ENCODE data around the gene SLC6A6. TPM values are rescaled to one million over a fixed set of nuclear protein-coding genes. Genes with fewer than 3 reads are reported as not detected.

The SLC6A6 gene
- total RNA-seq, 6 experiments from 2014 or later = 1.5 to 8.2 (median 4.1) TPM

DNA sequence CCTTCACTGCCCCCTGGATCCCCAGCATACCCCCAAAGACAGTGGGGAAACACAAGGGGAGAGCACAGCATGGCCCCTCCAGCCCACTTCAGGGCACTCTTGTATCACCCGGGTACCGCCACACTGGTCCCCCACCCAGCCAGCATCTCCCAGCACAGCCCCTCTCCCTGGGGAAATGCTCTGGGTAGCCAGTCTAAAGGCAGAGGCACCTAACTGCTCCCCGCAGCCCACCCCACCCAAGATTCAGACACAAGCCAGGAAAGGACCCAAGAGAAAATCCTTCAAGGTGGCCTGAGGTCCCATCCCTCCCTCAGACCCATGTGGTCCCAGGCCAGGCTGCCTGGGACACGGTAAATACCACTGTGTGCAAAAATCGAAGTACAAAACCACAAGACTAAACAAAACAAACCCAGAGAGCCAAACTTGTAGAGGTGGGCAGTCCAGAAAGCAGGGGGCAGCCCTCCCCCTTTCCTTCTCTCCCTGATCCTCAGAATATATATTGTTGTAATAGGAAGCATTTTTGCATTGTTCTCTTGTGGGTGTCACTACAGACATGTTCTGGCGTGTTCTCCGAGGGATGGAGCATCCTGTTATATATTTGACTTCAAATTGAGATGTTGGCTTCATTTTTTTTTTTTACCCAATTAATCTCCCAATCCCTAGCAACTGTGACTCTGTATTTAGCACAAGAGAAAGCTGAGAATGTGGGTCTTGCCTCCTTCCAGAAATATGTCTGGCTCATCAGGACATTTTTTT is 86.1 kb downstream of the SLC6A6 start:
- DNase-seq (no peak), ATAC-seq (no peak)
- 42% methylated on average over 6 of the region's 7 CpGs for WGBS (ENCODE audit: insufficient coverage, low coverage, low lambda C conversion rate, missing lambda C conversion rate)
- intact Hi-C loops (cut with DNase I) = no loop called here
- Histone ChIP-seq H3K36me3 (no peaks in the 10 kb centered on the region), H3K4me3 (no peak overlapping the region), H3K9me3 (no peaks in the 10 kb centered on the region), H3K27ac (no peak overlapping the region), H3K27me3 (no peaks in the 10 kb centered on the region), H3K4me1 (no peaks in the 10 kb centered on the region)
- TF ChIP-seq POLR2A (IDR thresholded peaks at IDR 0.05) = no peak
- TF ChIP-seq, protein P1, sequence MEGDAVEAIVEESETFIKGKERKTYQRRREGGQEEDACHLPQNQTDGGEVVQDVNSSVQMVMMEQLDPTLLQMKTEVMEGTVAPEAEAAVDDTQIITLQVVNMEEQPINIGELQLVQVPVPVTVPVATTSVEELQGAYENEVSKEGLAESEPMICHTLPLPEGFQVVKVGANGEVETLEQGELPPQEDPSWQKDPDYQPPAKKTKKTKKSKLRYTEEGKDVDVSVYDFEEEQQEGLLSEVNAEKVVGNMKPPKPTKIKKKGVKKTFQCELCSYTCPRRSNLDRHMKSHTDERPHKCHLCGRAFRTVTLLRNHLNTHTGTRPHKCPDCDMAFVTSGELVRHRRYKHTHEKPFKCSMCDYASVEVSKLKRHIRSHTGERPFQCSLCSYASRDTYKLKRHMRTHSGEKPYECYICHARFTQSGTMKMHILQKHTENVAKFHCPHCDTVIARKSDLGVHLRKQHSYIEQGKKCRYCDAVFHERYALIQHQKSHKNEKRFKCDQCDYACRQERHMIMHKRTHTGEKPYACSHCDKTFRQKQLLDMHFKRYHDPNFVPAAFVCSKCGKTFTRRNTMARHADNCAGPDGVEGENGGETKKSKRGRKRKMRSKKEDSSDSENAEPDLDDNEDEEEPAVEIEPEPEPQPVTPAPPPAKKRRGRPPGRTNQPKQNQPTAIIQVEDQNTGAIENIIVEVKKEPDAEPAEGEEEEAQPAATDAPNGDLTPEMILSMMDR (IDR thresholded peaks at IDR 0.05) = no peak

DNA sequence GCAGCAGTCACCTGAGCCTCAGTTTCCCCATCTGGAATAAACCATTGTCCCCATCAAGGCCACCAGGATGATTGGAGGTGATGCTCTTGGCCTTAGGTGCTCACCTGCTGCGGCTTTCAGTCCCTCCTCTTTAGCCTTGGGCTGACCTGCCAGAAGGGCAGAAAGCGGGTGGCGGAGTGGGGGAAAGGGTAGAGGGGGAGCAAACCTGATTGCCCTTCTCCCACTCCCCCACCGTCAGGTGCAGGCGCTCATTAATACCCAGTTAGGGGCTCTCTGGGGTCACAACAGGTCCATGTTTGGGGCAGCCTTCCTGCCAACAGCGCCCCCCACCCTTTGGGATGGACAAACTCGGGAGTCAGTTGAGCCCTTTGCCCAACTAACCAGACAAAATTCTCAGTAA is 87.2 kb downstream of the SLC6A6 start:
- Histone ChIP-seq H3K9me3 (no peaks in the 10 kb centered on the region), H3K27me3 (no peaks in the 10 kb centered on the region), H3K27ac (no peak overlapping the region), H3K4me1 (no peaks in the 10 kb centered on the region), H3K4me3 (no peak overlapping the region), H3K36me3 (no peaks in the 10 kb centered on the region)
- 60% methylated on average over 2 of the region's 7 CpGs for WGBS (ENCODE audit: insufficient coverage, low coverage, low lambda C conversion rate, missing lambda C conversion rate)
- DNase-seq = no peak
- TF ChIP-seq, protein P1 (IDR thresholded peaks at IDR 0.05) = no peak
- TF ChIP-seq POLR2A (IDR thresholded peaks at IDR 0.05) = no peak
- intact Hi-C loops (cut with DNase I) = no loop called here
- no peak for ATAC-seq

DNA sequence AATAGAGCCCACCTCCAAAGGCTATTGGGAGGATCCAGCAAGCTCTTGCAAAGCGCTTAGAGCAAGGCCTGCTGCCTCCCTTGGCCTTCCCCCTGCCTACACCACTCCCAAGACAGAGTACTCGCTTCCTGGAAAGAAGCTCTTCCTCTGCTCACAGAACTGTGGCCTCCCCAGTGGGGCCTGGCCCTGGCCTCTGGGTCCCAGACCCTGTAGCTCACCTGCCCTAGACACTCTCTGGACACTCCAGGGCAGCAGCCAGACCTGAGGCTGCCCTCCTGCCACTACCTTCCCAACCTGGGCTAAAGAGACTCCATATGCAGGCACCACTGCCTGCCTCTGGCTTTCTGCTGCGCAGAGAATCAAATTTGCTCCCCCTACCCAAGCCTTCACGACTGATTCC is 87.8 kb downstream of the SLC6A6 start:
- Histone ChIP-seq H3K4me1 (no peaks in the 10 kb centered on the region), H3K27me3 (no peaks in the 10 kb centered on the region), H3K9me3 (no peaks in the 10 kb centered on the region), H3K4me3 (no peak overlapping the region), H3K27ac (no peak overlapping the region), H3K36me3 (no peaks in the 10 kb centered on the region)
- 77% methylated on average over 4 of the region's 4 CpGs for WGBS (ENCODE audit: insufficient coverage, low coverage, low lambda C conversion rate, missing lambda C conversion rate)
- TF ChIP-seq, protein P1 (IDR thresholded peaks at IDR 0.05) = no peak
- TF ChIP-seq POLR2A (IDR thresholded peaks at IDR 0.05) = no peak
- ATAC-seq (no peak), DNase-seq (no peak)
- intact Hi-C loops (cut with DNase I) = no loop called here

DNA sequence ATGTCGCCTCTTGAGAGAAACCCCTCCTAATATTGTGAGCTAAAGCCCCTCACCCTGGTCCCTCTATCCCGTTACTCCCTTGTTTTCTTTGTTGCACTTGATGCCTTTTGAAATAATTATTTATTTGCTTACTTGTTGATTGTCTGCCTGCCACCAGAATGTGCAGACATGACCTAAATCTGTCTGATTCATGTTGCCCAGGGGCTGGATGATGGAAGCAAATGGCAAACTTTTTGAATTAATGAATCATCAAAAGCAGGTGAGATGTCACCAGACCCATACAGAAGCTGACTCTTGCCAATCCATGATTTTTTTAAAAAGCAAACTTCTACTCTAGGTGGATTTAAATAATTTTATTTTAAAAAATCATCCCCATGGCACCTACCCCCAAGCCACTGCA is 88.4 kb downstream of the SLC6A6 start:
- no peak overlapping the region for H3K4me3 ChIP-seq
- H3K36me3 ChIP-seq = no peaks in the 10 kb centered on the region
- DNase-seq (no peak), ATAC-seq (no peak)
- no peaks in the 10 kb centered on the region for H3K27me3 ChIP-seq
- 57% methylated on average over 2 of the region's 2 CpGs for WGBS (ENCODE audit: insufficient coverage, low coverage, low lambda C conversion rate, missing lambda C conversion rate)
- intact Hi-C loops (cut with DNase I) = no loop called here
- no peaks in the 10 kb centered on the region for H3K4me1 ChIP-seq
- no peak overlapping the region for H3K27ac ChIP-seq
- no peak for TF ChIP-seq POLR2A (IDR thresholded peaks at IDR 0.05)
- no peaks in the 10 kb centered on the region for H3K9me3 ChIP-seq

DNA sequence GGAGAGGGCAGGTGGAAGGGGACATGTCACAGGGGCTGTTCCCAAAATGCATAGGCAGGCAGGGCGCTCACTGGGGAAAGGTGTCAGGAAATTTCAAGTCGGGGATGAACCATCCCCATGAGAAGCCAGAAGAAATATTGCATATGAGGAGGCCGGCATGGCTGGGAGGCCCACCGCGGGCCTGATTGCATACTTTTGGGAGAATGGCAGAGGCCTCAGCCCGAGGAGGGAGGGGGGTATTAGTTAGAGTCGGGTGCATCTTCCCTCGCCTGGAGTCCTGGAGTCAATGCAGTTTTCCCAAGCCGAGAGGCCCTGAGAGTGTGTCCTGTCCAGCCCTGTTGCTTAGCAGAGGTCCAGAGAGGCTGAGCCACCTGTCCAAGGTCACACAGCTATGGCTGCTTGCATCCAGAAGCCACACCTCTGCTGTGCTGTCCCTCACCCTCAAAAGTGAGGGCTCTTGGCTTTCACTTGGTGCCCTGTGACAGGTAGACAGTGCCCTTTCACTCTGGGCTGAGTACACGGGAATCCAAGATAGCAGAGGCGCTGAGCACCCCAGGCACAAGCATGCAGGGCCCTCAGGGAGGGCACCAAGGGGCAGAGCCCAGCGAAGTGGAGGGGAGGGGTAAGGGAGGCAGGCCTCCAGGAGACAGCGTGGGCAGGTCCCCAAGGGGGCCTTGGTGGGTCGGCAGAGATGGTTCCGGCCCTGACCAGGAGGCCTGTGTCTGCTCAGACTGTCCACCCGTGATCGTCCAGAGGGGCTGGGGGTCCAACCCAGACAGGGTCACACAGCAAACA is 89.2 kb downstream of the SLC6A6 start:
- H3K4me1 ChIP-seq = no peaks in the 10 kb centered on the region
- ATAC-seq (peak in 2 of 4 donors; percentile 6 to 15), DNase-seq (no peak)
- no peak overlapping the region for H3K4me3 ChIP-seq
- H3K27ac ChIP-seq = no peak overlapping the region
- intact Hi-C loops (cut with DNase I) = no loop called here
- no peak for TF ChIP-seq POLR2A (IDR thresholded peaks at IDR 0.05)
- TF ChIP-seq, protein P1 (IDR thresholded peaks at IDR 0.05) = no peak
- no peaks in the 10 kb centered on the region for H3K9me3 ChIP-seq
- no peaks in the 10 kb centered on the region for H3K27me3 ChIP-seq
- 95% methylated on average over 3 of the region's 17 CpGs for WGBS (ENCODE audit: insufficient coverage, low coverage, low lambda C conversion rate, missing lambda C conversion rate)
- H3K36me3 ChIP-seq = no peaks in the 10 kb centered on the region
